K562 (cell line): ENCODE data around the gene PDE1A. TPM values are rescaled to one million over a fixed set of nuclear protein-coding genes. Genes with fewer than 3 reads are reported as not detected.

Experiments
- ATAC-seq: fragments of 200-7000 bp; cut with Tn5 transposase; 3 replicates; pipeline ENCODE4 v1.9.1; 2020; ENCODE audit warnings: moderate library complexity
- BruUV-seq: library from RNA; stranded (reverse); fragments of 400-500 nt; replicated peaks from 2 replicates; lab custom pipeline; 2021; lab: Mats Ljungman, UMichigan
- CTCF ChIA-PET: fragments of 300-600 bp; formaldehyde crosslinking; extraction: SDS; loops from one replicate; lab custom pipeline; 2021; ENCODE audit warnings: low intra/inter-chr PET ratio; lab: Yijun Ruan, JAX
- POLR2A ChIA-PET: fragments of 300-600, 350-650 bp; sonication (Branson Sonifier 250); formaldehyde crosslinking; extraction: SDS; loops from one replicate; lab custom pipeline; 2021; ENCODE audit warnings: antibody characterized with exemption, inconsistent platforms; lab: Yijun Ruan, JAX
- DNase-seq, 4 experiments: peaks; one replicate each; pipeline versions ENCODE4 v3.0.0 to v3.0.0-alpha.2; 2011 to 2018; ENCODE audit warnings: low spot score in 3 of 4, mixed read lengths in 3 of 4; ENCODE audit errors: extremely low read depth in 1 of 4
- FAIRE-seq: peaks from 2 replicates; lab custom pipeline; 2011; peaks lifted over from hg19 to GRCh38; lab: Jason Lieb, UNC
- H2AFZ ChIP-seq: 2 replicates; pipeline ENCODE4 v1.6.0; 2011; ENCODE audit warnings: low read depth, low read length, control low read depth, inconsistent platforms
- H3K27ac ChIP-seq: fragments of 200-600 bp; 3 replicates; pipeline ENCODE4 v1.8.0; 2011; ENCODE audit warnings: low read depth, mild to moderate bottlenecking, control low read depth, inconsistent platforms, low read length, moderate library complexity, mixed read lengths; ENCODE audit errors: extremely low read depth
- H3K27me3 ChIP-seq, 2 experiments: fragments of 300-600 bp in 1 of 2; 2 replicates in 1 of 2; 3 replicates in 1 of 2; pipeline versions ENCODE4 v1.6.0 to v1.8.0; 2011; ENCODE audit warnings: inconsistent platforms in 2 of 2, low read length in 2 of 2, mild to moderate bottlenecking in 1 of 2, mixed read lengths in 1 of 2, moderate library complexity in 1 of 2; ENCODE audit not compliant: control insufficient read depth in 2 of 2, insufficient read depth in 2 of 2
- H3K36me3 ChIP-seq: fragments of 300-600 bp; 3 replicates; pipeline ENCODE4 v1.8.0; 2011; ENCODE audit warnings: mild to moderate bottlenecking, low read length, inconsistent platforms; ENCODE audit not compliant: control insufficient read depth, insufficient read depth
- H3K4me1 ChIP-seq, 2 experiments: fragments of 200-600 bp in 1 of 2; replicated peaks in 1 of 2; 2 replicates in 1 of 2; 3 replicates in 1 of 2; pipeline versions ENCODE4 v1.5.1 to v1.8.0; 2011; ENCODE audit warnings: inconsistent platforms in 2 of 2, low read length in 2 of 2, mild to moderate bottlenecking in 1 of 2, mixed read lengths in 1 of 2, moderate library complexity in 1 of 2; ENCODE audit not compliant: control insufficient read depth in 2 of 2, insufficient read depth in 2 of 2
- H3K4me2 ChIP-seq: 2 replicates; pipeline ENCODE4 v1.6.1; 2011; ENCODE audit warnings: low read length, control low read depth, inconsistent platforms, mixed read lengths; ENCODE audit not compliant: insufficient read depth
- H3K4me3 ChIP-seq: fragments of 200-600 bp; sonication (generic), shearing (Covaris generic); 2 replicates; pipeline ENCODE4 v1.5.1; 2016; ENCODE audit warnings: control low read depth, inconsistent platforms
- H3K79me2 ChIP-seq: fragments of 200-600 bp; 3 replicates; pipeline ENCODE4 v1.8.0; 2011; ENCODE audit warnings: low read length, inconsistent platforms; ENCODE audit not compliant: control insufficient read depth, insufficient read depth
- H3K9ac ChIP-seq, 2 experiments: 2 replicates each; pipeline versions ENCODE4 v1.6.0 to v1.6.1; 2011; ENCODE audit warnings: low read depth in 2 of 2, low read length in 2 of 2, control low read depth in 1 of 2, inconsistent platforms in 1 of 2, mild to moderate bottlenecking in 1 of 2, mixed read lengths in 1 of 2; ENCODE audit not compliant: insufficient read depth in 1 of 2
- H3K9me1 ChIP-seq: one replicate; pipeline ENCODE4 v1.6.0; 2011; ENCODE audit warnings: inconsistent platforms, mild to moderate bottlenecking, low read length, moderate library complexity; ENCODE audit not compliant: control insufficient read depth, insufficient read depth
- H3K9me3 ChIP-seq: replicated peaks from 2 replicates; pipeline ENCODE4 v1.5.1; 2011; ENCODE audit warnings: low read depth, low read length, inconsistent platforms; ENCODE audit not compliant: control insufficient read depth, insufficient read depth
- H4K20me1 ChIP-seq: replicated peaks from 2 replicates; pipeline ENCODE4 v1.6.1; 2011; ENCODE audit warnings: low read length, inconsistent platforms, mixed read lengths; ENCODE audit not compliant: control insufficient read depth, insufficient read depth
- BACH1 ChIP-seq: fragments of 200-800 bp; sonication (Bioruptor generic); IDR thresholded peaks from 2 replicates; pipeline ENCODE4 v1.6.1; 2016; ENCODE audit warnings: missing genetic modification characterization, missing compliant biosample characterization
- FOXP1 ChIP-seq: sonication (generic); formaldehyde crosslinking; IDR thresholded peaks from 2 replicates; pipeline ENCODE4 v1.8.0; 2022; ENCODE audit warnings: mild to moderate bottlenecking, missing genetic modification reagents
- KLF16 ChIP-seq: IDR thresholded peaks from 2 replicates; pipeline ENCODE4 v1.6.1; 2016; ENCODE audit warnings: antibody characterized with exemption
- POLR2AphosphoS5 ChIP-seq: IDR thresholded peaks from 2 replicates; pipeline ENCODE4 v1.6.1; 2011; ENCODE audit warnings: mild to moderate bottlenecking, low read depth, low read length, moderate library complexity; ENCODE audit not compliant: control insufficient read depth, insufficient read depth
- SAP30 ChIP-seq: fragments of 200-600 bp; sonication (generic); IDR thresholded peaks from 2 replicates; pipeline ENCODE4 v1.6.1; 2012; ENCODE audit warnings: borderline replicate concordance, low read depth, mild to moderate bottlenecking, moderate library complexity, low read length, control low read depth, inconsistent platforms; ENCODE audit not compliant: insufficient read depth, poor library complexity, severe bottlenecking
- TAF9B ChIP-seq: fragments of 450-650 bp; IDR thresholded peaks from 2 replicates; pipeline ENCODE4 v1.6.1; 2018; ENCODE audit warnings: mild to moderate bottlenecking; ENCODE audit not compliant: partially characterized antibody
- TCF3 ChIP-seq: sonication (generic); formaldehyde crosslinking; IDR thresholded peaks from 2 replicates; pipeline ENCODE4 v1.4.0; 2020; ENCODE audit warnings: mild to moderate bottlenecking, missing genetic modification reagents
- TFAM ChIP-seq: fragments of 250-450 bp; sonication (Bioruptor Pico); conservative IDR thresholded peaks from 2 replicates; pipeline ENCODE4 v1.5.0; 2021; ENCODE audit warnings: mild to moderate bottlenecking, moderate library complexity
- ZNF699 ChIP-seq: fragments of 250-450 bp; sonication (Bioruptor Pico); IDR thresholded peaks from 2 replicates; pipeline ENCODE4 v1.8.0; 2021; ENCODE audit warnings: mild to moderate bottlenecking, moderate library complexity; ENCODE audit not compliant: insufficient replicate concordance
- WGBS: fragments of 100-300 bp; shearing (Covaris generic); methylation state at CpG from one replicate; pipeline ENCODE4 v1.1.6; 2016; ENCODE audit warnings: low coverage, mixed read lengths; ENCODE audit not compliant: insufficient coverage; ENCODE audit errors: missing lambda C conversion rate; 5-methylcytosine and 5-hydroxymethylcytosine counted together
- in situ Hi-C: fragments of 300-500 bp; cut with MboI; formaldehyde crosslinking; loops from 4 replicates; pipeline ENCODE4 v1.15.0; 2018; ENCODE audit warnings: inconsistent platforms, mixed read lengths
- intact Hi-C: fragments of 100-400 bp; cut with micrococcal nuclease; formaldehyde crosslinking; loops from 2 replicates; pipeline ENCODE4 v1.14.2; 2022
- polyA plus RNA-seq, 8 experiments: library from polyadenylated mRNA; depleted of rRNA in 4 of 8; stranded (reverse) in 5 of 8; unstranded in 3 of 8; fragments of >200 nt; fragmentation: Nextera tagmentation in 2 of 8; fragmentation: Illumina TruSeq in 1 of 8; extraction: Ambion mirVana in 2 of 8; extraction: Trizol in 1 of 8; gene quantifications; 2 replicates each; pipeline versions ENCODE4 v1.2.1 to v1.2.3, GENCODE V29; 2011 to 2014; ENCODE audit warnings: inconsistent platforms in 1 of 8, missing spikeins in 1 of 8
- total RNA-seq, 7 experiments: library from RNA; depleted of rRNA in 6 of 7; stranded (reverse); fragments of >200 nt in 6 of 7; fragmentation: Illumina TruSeq in 2 of 7; extraction: Trizol in 2 of 7; gene quantifications; 2 replicates each; pipeline versions ENCODE4 v1.2.1 to v1.2.3, GENCODE V29; 2011 to 2021; ENCODE audit warnings: low replicate concordance in 1 of 7
- TF ChIP-seq, protein P1 (sequence below): fragments of 250-450 bp; sonication (Bioruptor Pico); IDR thresholded peaks from 2 replicates; pipeline ENCODE4 v1.5.1; 2021; ENCODE audit warnings: mild to moderate bottlenecking
- TF ChIP-seq, protein P2 (sequence below), 2 experiments: fragments of 450-650 bp; IDR thresholded peaks; 2 replicates each; pipeline ENCODE4 v1.6.1; 2016; ENCODE audit warnings: mild to moderate bottlenecking in 2 of 2, borderline replicate concordance in 1 of 2, low read depth in 1 of 2, moderate library complexity in 1 of 2

The PDE1A gene
- total and polyA plus RNA-seq, 9 of the 15 experiments (the other 6 are each of a cell fraction or from before 2014, with no cell fraction given), result 0.14 to 0.91 (median 0.32) TPM

- POLR2A ChIA-PET, result no interaction called here
- no peak overlapping the region for H2AFZ ChIP-seq
- H3K9me3 ChIP-seq, result no peaks in the 10 kb centered on the region
- no peak overlapping the region for H3K4me3 ChIP-seq
- no peak for FAIRE-seq
- no peak for ATAC-seq
- no peaks in the 10 kb centered on the region for H3K4me1 ChIP-seq
- H3K9ac ChIP-seq, result no peak overlapping the region
- H3K4me2 ChIP-seq, result no peak overlapping the region
- DNase-seq, result no peak
- H3K79me2 ChIP-seq, result no peaks in the 10 kb centered on the region
- intact Hi-C loops (no loop called here), in situ Hi-C loops (no loop called here)
- H3K27ac ChIP-seq, result no peak overlapping the region
- no peaks in the 10 kb centered on the region for H4K20me1 ChIP-seq
- no TSS peak for BruUV-seq
- CTCF ChIA-PET, result no interaction called here
- no peaks in the 10 kb centered on the region for H3K36me3 ChIP-seq
- no peaks in the 10 kb centered on the region for H3K27me3 ChIP-seq
- H3K9me1 ChIP-seq, result no peaks in the 10 kb centered on the region
- WGBS, result 0% methylated on average over 4 of the region's 4 CpGs
- no peak for TF ChIP-seq FOXP1 (CRISPR knock-in tag)
- TF ChIP-seq BACH1, result no peak
- no peak for TF ChIP-seq ZNF699 (CRISPR knock-in tag)
- no peak for TF ChIP-seq TFAM (CRISPR knock-in tag)
- TF ChIP-seq, protein P1, sequence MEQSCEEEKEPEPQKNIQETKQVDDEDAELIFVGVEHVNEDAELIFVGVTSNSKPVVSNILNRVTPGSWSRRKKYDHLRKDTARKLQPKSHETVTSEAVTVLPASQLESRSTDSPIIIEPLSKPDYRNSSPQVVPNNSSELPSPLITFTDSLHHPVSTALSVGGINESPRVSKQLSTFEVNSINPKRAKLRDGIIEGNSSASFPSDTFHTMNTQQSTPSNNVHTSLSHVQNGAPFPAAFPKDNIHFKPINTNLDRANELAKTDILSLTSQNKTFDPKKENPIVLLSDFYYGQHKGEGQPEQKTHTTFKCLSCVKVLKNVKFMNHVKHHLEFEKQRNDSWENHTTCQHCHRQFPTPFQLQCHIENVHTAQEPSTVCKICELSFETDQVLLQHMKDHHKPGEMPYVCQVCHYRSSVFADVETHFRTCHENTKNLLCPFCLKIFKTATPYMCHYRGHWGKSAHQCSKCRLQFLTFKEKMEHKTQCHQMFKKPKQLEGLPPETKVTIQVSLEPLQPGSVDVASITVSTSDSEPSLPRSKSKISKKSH (CRISPR knock-in tag), result no peak
- no peak for TF ChIP-seq KLF16
- TF ChIP-seq POLR2AphosphoS5, result no peak
- no peak for TF ChIP-seq SAP30
- TF ChIP-seq, protein P2, sequence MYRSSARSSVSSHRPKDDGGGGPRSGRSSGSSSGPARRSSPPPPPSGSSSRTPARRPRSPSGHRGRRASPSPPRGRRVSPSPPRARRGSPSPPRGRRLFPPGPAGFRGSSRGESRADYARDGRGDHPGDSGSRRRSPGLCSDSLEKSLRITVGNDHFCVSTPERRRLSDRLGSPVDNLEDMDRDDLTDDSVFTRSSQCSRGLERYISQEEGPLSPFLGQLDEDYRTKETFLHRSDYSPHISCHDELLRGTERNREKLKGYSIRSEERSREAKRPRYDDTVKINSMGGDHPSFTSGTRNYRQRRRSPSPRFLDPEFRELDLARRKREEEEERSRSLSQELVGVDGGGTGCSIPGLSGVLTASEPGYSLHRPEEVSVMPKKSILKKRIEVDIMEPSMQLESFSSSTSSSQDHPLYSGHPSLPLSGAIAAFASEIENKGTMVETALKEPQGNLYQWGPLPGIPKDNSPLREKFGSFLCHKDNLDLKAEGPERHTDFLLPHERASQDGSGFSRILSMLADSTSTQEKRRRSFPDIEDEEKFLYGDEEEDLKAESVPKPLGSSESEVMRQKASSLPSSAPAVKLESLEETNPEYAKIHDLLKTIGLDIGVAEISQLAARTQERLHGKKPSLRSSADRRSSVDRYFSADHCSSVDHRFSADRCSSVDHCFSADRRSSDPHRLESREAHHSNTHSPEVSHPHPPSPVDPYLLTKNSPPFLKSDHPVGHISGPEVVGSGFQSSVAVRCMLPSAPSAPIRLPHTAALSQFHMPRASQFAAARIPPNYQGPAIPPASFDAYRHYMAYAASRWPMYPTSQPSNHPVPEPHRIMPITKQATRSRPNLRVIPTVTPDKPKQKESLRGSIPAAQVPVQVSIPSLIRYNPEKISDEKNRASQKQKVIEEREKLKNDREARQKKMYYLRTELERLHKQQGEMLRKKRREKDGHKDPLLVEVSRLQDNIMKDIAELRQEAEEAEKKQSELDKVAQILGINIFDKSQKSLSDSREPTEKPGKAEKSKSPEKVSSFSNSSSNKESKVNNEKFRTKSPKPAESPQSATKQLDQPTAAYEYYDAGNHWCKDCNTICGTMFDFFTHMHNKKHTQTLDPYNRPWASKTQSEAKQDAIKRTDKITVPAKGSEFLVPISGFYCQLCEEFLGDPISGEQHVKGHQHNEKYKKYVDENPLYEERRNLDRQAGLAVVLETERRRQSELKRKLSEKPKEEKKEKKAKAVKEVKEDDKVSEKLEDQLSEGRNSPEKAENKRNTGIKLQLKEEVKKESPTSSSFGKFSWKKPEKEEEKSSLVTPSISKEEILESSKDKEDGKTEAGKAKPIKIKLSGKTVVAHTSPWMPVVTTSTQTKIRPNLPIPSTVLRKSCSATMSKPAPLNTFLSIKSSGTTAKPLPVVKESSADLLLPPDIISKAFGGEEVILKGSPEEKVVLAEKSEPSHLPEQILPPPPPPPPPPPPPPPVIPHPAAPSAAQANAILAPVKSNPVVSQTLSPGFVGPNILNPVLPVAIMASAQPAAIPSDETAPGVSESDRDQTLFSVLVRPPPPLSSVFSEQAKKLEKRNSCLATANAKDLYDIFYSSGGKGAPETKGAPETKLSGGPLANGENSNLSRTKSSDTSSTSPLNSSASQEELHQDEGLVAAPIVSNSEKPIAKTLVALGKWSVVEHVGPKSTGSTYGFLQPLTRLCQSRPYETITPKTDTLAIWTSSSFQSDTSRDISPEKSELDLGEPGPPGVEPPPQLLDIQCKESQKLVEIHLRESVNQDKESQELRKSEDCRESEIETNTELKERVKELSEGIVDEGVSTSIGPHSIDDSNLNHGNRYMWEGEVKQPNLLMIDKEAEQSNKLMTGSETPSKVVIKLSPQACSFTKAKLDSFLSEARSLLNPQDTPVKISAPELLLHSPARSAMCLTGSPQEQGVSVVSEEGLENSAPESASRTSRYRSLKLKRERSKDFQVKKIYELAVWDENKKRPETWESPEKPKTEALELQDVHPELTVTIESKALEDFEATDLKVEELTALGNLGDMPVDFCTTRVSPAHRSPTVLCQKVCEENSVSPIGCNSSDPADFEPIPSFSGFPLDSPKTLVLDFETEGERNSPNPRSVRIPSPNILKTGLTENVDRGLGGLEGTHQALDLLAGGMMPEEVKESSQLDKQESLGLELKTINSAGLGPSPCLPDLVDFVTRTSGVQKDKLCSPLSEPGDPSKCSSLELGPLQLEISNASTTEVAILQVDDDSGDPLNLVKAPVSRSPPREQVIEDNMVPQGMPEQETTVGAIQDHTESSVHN (IDR thresholded peaks at IDR 0.05; ENCODE audit: borderline replicate concordance in 1 of 2, low read depth in 1 of 2), result no peak
- no peak for TF ChIP-seq TCF3 (CRISPR knock-in tag)
- TF ChIP-seq TAF9B, result no peak
These were observed 259.0 kb downstream of the PDE1A start for GRCh38 chr2:182167882-182168281.
